NCI-H1417 treated with DMSO at 0.1 percent for 48 hours (cell line): ENCODE data around the gene TBC1D22A.

ENCODE experiments used
- DNase-seq: peaks from one replicate; lab custom pipeline; 2025; lab: John Stamatoyannopoulos, UW

The TBC1D22A gene

GRCh38 chr22:47032956-47033647 is 270.7 kb downstream of the TBC1D22A start:
- DNase-seq, result no peak

GRCh38 chr22:47033648-47034000 is 271.2 kb downstream of the TBC1D22A start:
- no peak for DNase-seq

- DNase-seq, result no peak
Measured at GRCh38 chr22:47034076-47034808, 271.8 kb downstream of the TBC1D22A start.

GRCh38 chr22:47034905-47035419 is 272.5 kb downstream of the TBC1D22A start:
- DNase-seq, result no peak

GRCh38 chr22:47035425-47035881 is 273.0 kb downstream of the TBC1D22A start:
- DNase-seq, result no peak

GRCh38 chr22:47036352-47036751 is 273.9 kb downstream of the TBC1D22A start:
- DNase-seq, result no peak

GRCh38 chr22:47036936-47037485 is 274.6 kb downstream of the TBC1D22A start:
- no peak for DNase-seq

GRCh38 chr22:47038206-47038835 is 275.9 kb downstream of the TBC1D22A start:
- DNase-seq, result no peak

- no peak for DNase-seq
Measured at GRCh38 chr22:47039356-47039755, 276.9 kb downstream of the TBC1D22A start.

- no peak for DNase-seq
Measured at GRCh38 chr22:47040486-47041270, 278.2 kb downstream of the TBC1D22A start.

GRCh38 chr22:47041271-47042115 is 279.0 kb downstream of the TBC1D22A start:
- DNase-seq, result no peak

- DNase-seq, result no peak
Measured at GRCh38 chr22:47042116-47042825, 279.8 kb downstream of the TBC1D22A start.

- DNase-seq, result no peak
Measured at GRCh38 chr22:47042861-47043496, 280.5 kb downstream of the TBC1D22A start.

GRCh38 chr22:47043835-47044721 is 281.6 kb downstream of the TBC1D22A start:
- no peak for DNase-seq

GRCh38 chr22:47044722-47045535 is 282.5 kb downstream of the TBC1D22A start:
- DNase-seq, result no peak

GRCh38 chr22:47045691-47046410 is 283.4 kb downstream of the TBC1D22A start:
- DNase-seq, result no peak
